Immature natural killer cell (primary cell): Measurements from ENCODE around the gene TAF10. TPM values are rescaled to one million over a fixed set of nuclear protein-coding genes. Genes with fewer than 3 reads are reported as not detected.

Source experiments
- DNase-seq, 3 donors: peaks; one replicate each; pipeline ENCODE4 v3.0.0; 2022; ENCODE audit warnings: mixed read lengths in 1 of 3
- H3K27ac Mint-ChIP-seq, 6 donors: one replicate each; pipeline ENCODE4 v1.8.0; 2020; ENCODE audit warnings: mixed read lengths in 6 of 6, mild to moderate bottlenecking in 5 of 6, inconsistent platforms in 4 of 6, moderate library complexity in 3 of 6
- H3K27me3 Mint-ChIP-seq, 3 donors: one replicate each; pipeline ENCODE4 v1.8.0; 2020 to 2021; ENCODE audit warnings: low read depth in 3 of 3, mild to moderate bottlenecking in 3 of 3, mixed read lengths in 3 of 3, moderate library complexity in 3 of 3, inconsistent platforms in 1 of 3
- H3K36me3 Mint-ChIP-seq, 3 donors: one replicate each; pipeline ENCODE4 v1.8.0; 2020; ENCODE audit warnings: mixed read lengths in 3 of 3, inconsistent platforms in 2 of 3, mild to moderate bottlenecking in 2 of 3
- H3K4me1 Mint-ChIP-seq, 2 donors: one replicate each; pipeline ENCODE4 v1.8.0; 2020; ENCODE audit warnings: inconsistent platforms in 2 of 2, mild to moderate bottlenecking in 2 of 2, mixed read lengths in 2 of 2, moderate library complexity in 1 of 2
- H3K4me3 Mint-ChIP-seq, 5 donors: one replicate each; pipeline ENCODE4 v1.8.0; 2020; ENCODE audit warnings: mild to moderate bottlenecking in 5 of 5, mixed read lengths in 5 of 5, inconsistent platforms in 3 of 5, moderate library complexity in 3 of 5
- H3K9me3 Mint-ChIP-seq, 6 donors: one replicate each; pipeline ENCODE4 v1.8.0; 2020; ENCODE audit warnings: mild to moderate bottlenecking in 6 of 6, mixed read lengths in 6 of 6, inconsistent platforms in 4 of 6, moderate library complexity in 3 of 6
- polyA plus RNA-seq, 3 donors: library from polyadenylated mRNA; unstranded; fragments of 300-500 nt; fragmentation: Illumina TruSeq; gene quantifications; one replicate each; pipeline ENCODE4 v1.2.3, GENCODE V29; 2021

TAF10 gene
- polyA plus RNA-seq: 100 to 1,000 TPM; 329 to 365 (median 334) TPM

DNA sequence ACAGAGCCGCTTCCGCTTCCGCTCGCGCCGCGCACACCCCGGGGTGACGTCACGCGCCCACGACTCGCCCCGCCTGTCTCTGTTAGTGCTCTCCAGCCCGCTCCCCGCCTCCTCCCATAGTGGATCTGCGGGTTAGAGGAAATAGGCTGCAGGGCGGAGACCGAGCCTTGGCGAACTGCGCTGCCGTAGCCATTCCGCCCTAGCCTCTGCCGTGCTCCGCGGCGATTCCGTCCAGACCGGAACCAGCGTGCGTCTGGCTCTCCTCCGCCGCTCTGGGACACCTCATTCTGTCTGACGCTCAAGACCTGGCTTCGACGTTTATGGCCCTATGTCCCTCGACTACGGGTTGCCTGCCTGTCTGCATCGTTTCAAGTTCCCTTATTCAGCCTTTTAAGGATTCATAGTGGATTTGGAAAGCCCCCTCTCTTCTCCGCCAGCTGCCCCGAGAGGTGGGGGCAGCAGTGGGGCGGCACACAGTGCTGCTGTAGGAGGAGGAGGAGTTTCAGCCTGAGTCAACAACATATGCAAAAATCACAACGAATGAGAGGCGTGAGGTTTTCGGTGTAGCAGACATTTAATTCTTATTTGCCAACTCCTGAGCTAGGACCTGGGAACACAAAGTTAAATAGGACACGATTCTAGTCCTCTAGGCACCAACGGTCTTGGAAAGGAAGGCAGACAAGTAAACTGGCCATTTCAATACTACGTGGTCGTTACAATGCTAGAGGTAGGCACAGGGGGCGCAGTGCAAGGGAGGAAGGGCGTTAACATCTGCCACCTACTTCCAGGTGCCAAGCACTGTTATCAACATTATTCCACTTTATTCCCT, at the start of gene TAF10:
TSS of gene TAF10 (minus strand) at position 4 of the 829 bp plus-strand sequence. CDS start 27 bp downstream, outside the sequence.
- Mint-ChIP-seq H3K4me3 (peak within 1 kb of the TSS; percentile 88 to 96 (median 90)), H3K27ac (peak within 1 kb of the TSS in 2 of 6 donors; percentile 96), H3K4me1 (peaks cover 28 to 29% of the 10 kb centered on the region in 2 donors), H3K36me3 (peaks cover 12 to 30% (median 21%) of the 10 kb centered on the region in 3 donors), H3K9me3 (no peaks in the 10 kb centered on the region), H3K27me3 (peaks cover 0 to 10% (median 5%) of the 10 kb centered on the region in 3 donors)
- DNase-seq: peak; percentile 94 to 96 (median 95)

- Mint-ChIP-seq H3K36me3 (no peaks in the 10 kb centered on the region), H3K27me3 (peaks cover 0 to 2% (median 2%) of the 10 kb centered on the region in 3 donors), H3K4me3 (no peak overlapping the region), H3K4me1 (peaks cover 0 to 3% of the 10 kb centered on the region in 2 donors), H3K9me3 (no peaks in the 10 kb centered on the region), H3K27ac (no peak overlapping the region)
- DNase-seq: no peak
Measured at GRCh38 chr11:6660712-6661111, 48.7 kb upstream of the TAF10 start.

GRCh38 chr11:6658647-6659046, 46.6 kb upstream of the TAF10 start:
- no peaks in the 10 kb centered on the region for H3K9me3 Mint-ChIP-seq
- no peaks in the 10 kb centered on the region for H3K36me3 Mint-ChIP-seq
- DNase-seq: no peak
- peaks cover 0 to 2% (median 2%) of the 10 kb centered on the region in 3 donors for H3K27me3 Mint-ChIP-seq
- H3K4me3 Mint-ChIP-seq: no peak overlapping the region
- H3K27ac Mint-ChIP-seq: no peak overlapping the region
- peaks cover 0 to 3% of the 10 kb centered on the region in 2 donors for H3K4me1 Mint-ChIP-seq

GRCh38 chr11:6657346-6657745, 45.3 kb upstream of the TAF10 start:
- H3K36me3 Mint-ChIP-seq: no peaks in the 10 kb centered on the region
- DNase-seq: no peak
- no peaks in the 10 kb centered on the region for H3K9me3 Mint-ChIP-seq
- H3K27me3 Mint-ChIP-seq: peaks cover 0 to 2% (median 2%) of the 10 kb centered on the region in 3 donors
- peaks cover 0 to 3% of the 10 kb centered on the region in 2 donors for H3K4me1 Mint-ChIP-seq
- H3K4me3 Mint-ChIP-seq: peak overlapping the region; percentile 38 to 68 (median 63)
- no peak overlapping the region for H3K27ac Mint-ChIP-seq

GRCh38 chr11:6656936-6657335, 44.9 kb upstream of the TAF10 start:
- H3K36me3 Mint-ChIP-seq: no peaks in the 10 kb centered on the region
- peak overlapping the region; percentile 38 to 68 (median 63) for H3K4me3 Mint-ChIP-seq
- peaks cover 0 to 3% of the 10 kb centered on the region in 2 donors for H3K4me1 Mint-ChIP-seq
- peak overlapping the region in 2 of 6 donors; percentile 41 to 47 for H3K27ac Mint-ChIP-seq
- DNase-seq: no peak
- peaks cover 0 to 2% (median 2%) of the 10 kb centered on the region in 3 donors for H3K27me3 Mint-ChIP-seq
- H3K9me3 Mint-ChIP-seq: no peaks in the 10 kb centered on the region

GRCh38 chr11:6656584-6656915, 44.5 kb upstream of the TAF10 start:
- DNase-seq: no peak
- H3K27me3 Mint-ChIP-seq: peaks cover 0 to 2% (median 2%) of the 10 kb centered on the region in 3 donors
- H3K27ac Mint-ChIP-seq: peak overlapping the region in 1 of 6 donors; percentile 41
- no peaks in the 10 kb centered on the region for H3K9me3 Mint-ChIP-seq
- no peaks in the 10 kb centered on the region for H3K36me3 Mint-ChIP-seq
- peak overlapping the region; percentile 63 to 71 (median 68) for H3K4me3 Mint-ChIP-seq
- peaks cover 0 to 3% of the 10 kb centered on the region in 2 donors for H3K4me1 Mint-ChIP-seq

GRCh38 chr11:6655790-6656583, 44.0 kb upstream of the TAF10 start, which contains the start of gene DCHS1:
Gene DCHS1, minus strand, starts transcription at chr11:6655809. Its CDS starts 14,196 bp downstream, at chr11:6641613.
- H3K36me3 Mint-ChIP-seq: no peaks in the 10 kb centered on the region
- H3K27ac Mint-ChIP-seq: peak within 1 kb of the TSS in 3 of 6 donors; percentile 33 to 43 (median 41)
- H3K9me3 Mint-ChIP-seq: no peaks in the 10 kb centered on the region

DNA sequence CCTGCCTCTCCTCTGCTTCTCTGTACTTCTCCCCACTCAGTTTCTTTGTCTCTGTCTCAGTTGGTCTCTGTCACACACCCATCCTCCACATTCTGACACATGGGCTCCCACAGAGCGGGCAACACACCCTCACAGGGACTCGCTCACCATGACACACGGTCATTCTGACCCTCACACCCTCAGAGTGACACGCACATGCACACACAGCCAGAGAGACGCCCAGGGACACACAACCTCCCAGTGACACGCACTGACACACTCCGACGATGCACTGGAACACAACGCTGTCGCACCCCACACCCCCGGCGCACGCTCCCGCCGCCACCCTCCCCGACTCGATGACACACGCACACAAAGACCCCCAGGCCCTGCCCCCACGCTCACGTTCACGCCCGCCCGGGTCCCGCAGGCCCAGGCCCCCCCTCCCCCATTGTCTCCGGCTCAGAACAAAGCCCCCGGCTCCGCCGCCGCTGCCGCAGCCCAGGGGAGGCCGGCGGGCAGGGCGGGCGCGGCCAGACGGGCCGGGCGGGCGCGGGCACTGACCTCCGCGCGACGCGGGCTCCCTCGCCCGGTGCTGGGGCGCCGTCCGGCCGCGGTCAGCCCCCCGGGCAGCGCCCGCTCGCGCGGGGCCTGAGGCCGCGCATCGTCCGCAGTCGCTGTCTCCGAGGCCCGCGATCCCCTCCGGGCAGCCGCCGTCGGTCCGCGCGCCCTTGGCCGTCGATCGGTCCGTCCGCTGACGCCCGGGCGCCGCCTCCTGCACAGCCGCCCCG, 43.2 kb upstream of the TAF10 start:
- Mint-ChIP-seq H3K27me3 (peaks cover 0 to 2% (median 2%) of the 10 kb centered on the region in 3 donors), H3K36me3 (no peaks in the 10 kb centered on the region), H3K27ac (no peak overlapping the region), H3K4me1 (peaks cover 0 to 3% of the 10 kb centered on the region in 2 donors), H3K4me3 (no peak overlapping the region), H3K9me3 (no peaks in the 10 kb centered on the region)
- DNase-seq: peak in 1 of 3 donors; percentile 26

More at GRCh38 chr11:6655790-6656583, 44.0 kb upstream of the TAF10 start, which contains the start of gene DCHS1:
- H3K27me3 Mint-ChIP-seq: peaks cover 0 to 2% (median 2%) of the 10 kb centered on the region in 3 donors
- peaks cover 0 to 3% of the 10 kb centered on the region in 2 donors for H3K4me1 Mint-ChIP-seq
- H3K4me3 Mint-ChIP-seq: peak within 1 kb of the TSS; percentile 63 to 71 (median 68)
- DNase-seq: peak in 1 of 3 donors; percentile 14

DNA sequence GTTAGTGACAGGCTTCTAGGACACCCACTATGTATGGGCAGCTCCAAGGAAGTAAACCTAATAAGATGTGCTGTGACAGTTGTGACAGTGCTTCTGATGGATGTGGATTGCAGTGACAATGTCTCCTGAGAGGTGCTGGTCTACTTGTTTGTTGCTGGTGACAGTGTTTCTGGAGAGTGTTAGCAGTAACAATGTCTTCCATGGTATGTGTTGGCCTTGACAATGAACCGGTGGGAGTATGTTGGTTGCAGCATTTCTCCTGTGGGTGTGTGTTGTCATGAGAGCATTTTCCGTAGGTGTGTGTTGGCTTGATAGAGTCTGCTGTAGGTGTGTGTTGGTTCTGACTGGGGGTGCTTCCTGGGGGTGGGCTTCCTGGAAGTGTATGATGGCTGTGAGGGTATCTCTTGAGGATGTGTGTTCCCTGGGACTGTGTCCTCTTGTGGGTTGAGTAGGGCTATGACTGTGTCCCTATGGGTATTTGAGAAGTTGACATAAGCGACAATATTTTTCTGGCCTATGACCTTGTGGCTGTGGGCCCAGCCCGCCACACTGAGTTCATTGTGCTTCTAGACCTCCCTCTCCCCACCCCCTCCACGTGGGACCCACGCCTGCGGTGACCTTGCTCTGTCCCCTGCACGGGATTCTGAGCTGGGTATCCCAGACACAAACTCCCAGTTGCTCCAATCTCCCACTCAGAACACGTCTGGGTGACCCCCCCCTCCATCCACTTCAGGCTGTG, 42.4 kb upstream of the TAF10 start:
- no peak overlapping the region for H3K27ac Mint-ChIP-seq
- no peaks in the 10 kb centered on the region for H3K9me3 Mint-ChIP-seq
- no peak overlapping the region for H3K4me3 Mint-ChIP-seq
- peaks cover 0 to 3% of the 10 kb centered on the region in 2 donors for H3K4me1 Mint-ChIP-seq
- H3K27me3 Mint-ChIP-seq: peaks cover 0 to 2% (median 2%) of the 10 kb centered on the region in 3 donors
- no peaks in the 10 kb centered on the region for H3K36me3 Mint-ChIP-seq
- no peak for DNase-seq

DNA sequence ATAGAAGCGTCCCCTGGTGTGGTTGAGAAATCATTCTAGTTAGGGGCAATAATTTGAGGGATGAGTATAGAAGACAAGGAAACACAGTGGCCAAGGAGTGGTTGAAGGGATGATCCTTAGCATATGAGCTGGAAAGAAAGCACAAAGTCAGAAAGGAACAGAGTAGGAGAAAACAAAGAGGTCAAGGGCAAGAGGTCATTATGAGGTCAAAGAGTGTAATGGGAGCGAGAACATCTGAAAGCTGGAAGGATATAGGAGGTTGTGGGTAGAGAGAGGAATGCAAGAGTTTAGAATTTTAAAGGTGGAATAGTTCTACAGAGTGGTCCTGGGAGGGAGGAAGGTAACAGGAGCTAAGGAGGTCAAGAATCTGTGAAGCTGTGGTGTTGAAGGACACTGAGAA, 41.6 kb upstream of the TAF10 start:
- Mint-ChIP-seq H3K36me3 (no peaks in the 10 kb centered on the region), H3K4me1 (peaks cover 0 to 3% of the 10 kb centered on the region in 2 donors), H3K9me3 (no peaks in the 10 kb centered on the region), H3K4me3 (no peak overlapping the region), H3K27ac (no peak overlapping the region), H3K27me3 (peaks cover 0 to 2% (median 2%) of the 10 kb centered on the region in 3 donors)
- no peak for DNase-seq

DNA sequence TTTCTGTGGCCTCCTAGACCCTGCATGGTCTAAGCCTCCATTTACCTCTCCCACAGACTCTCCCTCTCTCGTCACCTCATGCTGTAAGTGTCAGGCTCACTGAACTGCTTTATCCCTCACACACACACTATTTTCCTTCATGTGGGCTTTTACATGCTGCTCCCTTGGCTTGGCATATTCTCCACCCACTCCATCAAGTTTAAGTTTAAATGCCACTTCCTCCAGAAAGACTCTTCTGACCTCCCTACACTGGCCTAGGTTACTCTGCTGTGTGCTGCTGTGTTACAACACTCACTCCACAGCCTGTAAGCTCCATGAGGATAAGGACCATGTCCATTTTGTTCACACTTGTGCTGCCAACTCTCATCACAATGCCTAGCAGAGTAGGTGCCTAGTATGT, 41.1 kb upstream of the TAF10 start:
- peaks cover 0 to 3% of the 10 kb centered on the region in 2 donors for H3K4me1 Mint-ChIP-seq
- no peaks in the 10 kb centered on the region for H3K36me3 Mint-ChIP-seq

DNA sequence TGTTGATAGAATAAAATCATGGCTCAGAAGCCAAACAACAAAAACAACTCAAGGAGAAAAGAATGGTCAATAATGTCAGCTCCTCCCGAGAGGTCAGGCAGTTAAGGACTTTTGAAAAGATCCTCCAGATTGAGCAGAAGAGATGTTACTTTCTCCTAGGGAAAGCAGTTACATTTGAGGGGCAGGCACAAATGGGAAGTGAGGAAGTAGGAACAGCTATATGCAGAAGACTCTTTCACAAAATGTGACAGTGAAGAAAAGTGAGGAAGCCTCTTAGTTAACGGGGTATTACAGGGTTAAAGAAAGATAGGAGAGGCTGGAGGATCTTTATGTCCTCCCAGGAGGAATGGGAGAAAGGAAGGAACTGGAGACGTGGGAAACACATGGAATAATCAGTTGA, 40.2 kb upstream of the TAF10 start:
- no peak for DNase-seq
- H3K27me3 Mint-ChIP-seq: peaks cover 0 to 2% (median 2%) of the 10 kb centered on the region in 3 donors

More for the DNA sequence above, 41.1 kb upstream of the TAF10 start:
- Mint-ChIP-seq H3K27me3 (peaks cover 0 to 2% (median 2%) of the 10 kb centered on the region in 3 donors), H3K4me3 (no peak overlapping the region), H3K27ac (no peak overlapping the region), H3K9me3 (no peaks in the 10 kb centered on the region)
- DNase-seq: no peak

More for the DNA sequence above, 40.2 kb upstream of the TAF10 start:
- Mint-ChIP-seq H3K27ac (no peak overlapping the region), H3K36me3 (no peaks in the 10 kb centered on the region), H3K9me3 (no peaks in the 10 kb centered on the region), H3K4me3 (no peak overlapping the region), H3K4me1 (peaks cover 0 to 3% of the 10 kb centered on the region in 2 donors)
